ENCODE measurements around the gene SPEM2.

- TF ChIP-seq CTCF (IDR thresholded peaks at IDR 0.05; ENCODE audit: poor library complexity, severe bottlenecking) (no peak), EP300 (conservative IDR thresholded peaks at IDR 0.05; ENCODE audit: poor library complexity, severe bottlenecking) (no peak), RAD21 (conservative IDR thresholded peaks at IDR 0.05) (no peak), POLR2AphosphoS5 (IDR thresholded peaks at IDR 0.05) (no peak), MXI1 (conservative IDR thresholded peaks at IDR 0.05; ENCODE audit: poor library complexity, severe bottlenecking) (no peak), EZH2 (IDR thresholded peaks at IDR 0.05; ENCODE audit: borderline replicate concordance, insufficient read depth, low read length, poor library complexity, severe bottlenecking) (no peak)
These were observed 18.4 kb downstream of the SPEM2 start for GRCh38 chr17:7443499-7444485.
